DLD1 (cell line): ENCODE measurements around the gene MEX3D.

Source experiments
- in situ Hi-C: cut with HindIII; loops from 2 replicates; pipeline ENCODE4 v1.10.0; 2017; ENCODE audit warnings: low sequenced_read_pairs

MEX3D gene

GRCh38 chr19:1598777-1599459 is 30.8 kb upstream of the MEX3D start:
- in situ Hi-C loops, result no loop called here

GRCh38 chr19:1593501-1593772 is 25.3 kb upstream of the MEX3D start:
- in situ Hi-C loops, result no loop called here

- in situ Hi-C loops, result no loop called here
These were observed 24.8 kb upstream of the MEX3D start, which contains the start of gene MBD3 for GRCh38 chr19:1592755-1593500. TSS of gene MBD3 (minus strand) at chr19:1592865. CDS start at chr19:1592631, 234 bp downstream.

- in situ Hi-C loops, result no loop called here
These were observed 24.1 kb upstream of the MEX3D start for GRCh38 chr19:1592024-1592754.

- in situ Hi-C loops, result no loop called here
These were observed 23.4 kb upstream of the MEX3D start for GRCh38 chr19:1591421-1592023.

GRCh38 chr19:1590641-1591397 is 22.7 kb upstream of the MEX3D start:
- in situ Hi-C loops, result no loop called here

- in situ Hi-C loops, result no loop called here
These were observed 19.7 kb upstream of the MEX3D start for GRCh38 chr19:1587872-1588271.

GRCh38 chr19:1585243-1585580 is 17.1 kb upstream of the MEX3D start:
- in situ Hi-C loops, result no loop called here

GRCh38 chr19:1584500-1585242 is 16.5 kb upstream of the MEX3D start:
- in situ Hi-C loops, result no loop called here

GRCh38 chr19:1582201-1582600 is 14.1 kb upstream of the MEX3D start:
- in situ Hi-C loops, result no loop called here

- in situ Hi-C loops, result no loop called here
These were observed 12.8 kb upstream of the MEX3D start for GRCh38 chr19:1580957-1581356.

- in situ Hi-C loops, result no loop called here
These were observed 12.3 kb upstream of the MEX3D start for GRCh38 chr19:1580382-1580781.

GRCh38 chr19:1579222-1579621 is 11.1 kb upstream of the MEX3D start:
- in situ Hi-C loops, result no loop called here

- in situ Hi-C loops, result no loop called here
These were observed 9.9 kb upstream of the MEX3D start for GRCh38 chr19:1577929-1578618.

GRCh38 chr19:1577090-1577928 is 9.2 kb upstream of the MEX3D start:
- in situ Hi-C loops, result no loop called here

- in situ Hi-C loops, result no loop called here
These were observed 8.3 kb upstream of the MEX3D start for GRCh38 chr19:1576242-1577089.

GRCh38 chr19:1575323-1576241 is 7.5 kb upstream of the MEX3D start:
- in situ Hi-C loops, result no loop called here
